Uterus (tissue), 4 donors: ENCODE measurements around the gene DCP1A. TPM values are rescaled to one million over a fixed set of nuclear protein-coding genes. Genes with fewer than 3 reads are reported as not detected.

Experiments used
- DNase-seq, 2 donors: peaks; one replicate each; pipeline ENCODE4 v3.0.0-alpha.2; 2019 to 2020
- H3K27ac ChIP-seq, 2 donors: fragments of 200-600 bp; sonication (generic); 1 replicate in 1 of 2; 2 replicates in 1 of 2; pipeline ENCODE4 v1.5.1; 2016 to 2018
- H3K27me3 ChIP-seq, 2 donors: fragments of 200-600 bp; sonication (generic); one replicate each; pipeline ENCODE4 v1.5.1; 2018 to 2019; ENCODE audit warnings: control low read depth in 1 of 2
- H3K36me3 ChIP-seq, 2 donors: fragments of 200-600 bp; sonication (generic); one replicate each; pipeline ENCODE4 v1.5.1; 2019; ENCODE audit warnings: control low read depth in 1 of 2
- H3K4me1 ChIP-seq, 2 donors: fragments of 200-600 bp; sonication (generic); one replicate each; pipeline ENCODE4 v1.5.1; 2018 to 2019; ENCODE audit warnings: control low read depth in 1 of 2
- H3K4me3 ChIP-seq, 2 donors: fragments of 200-600 bp; sonication (generic); 1 replicate in 1 of 2; 2 replicates in 1 of 2; pipeline ENCODE4 v1.5.1; 2018 to 2019; ENCODE audit warnings: mild to moderate bottlenecking in 1 of 2
- H3K9me3 ChIP-seq, 2 donors: fragments of 200-600 bp; sonication (generic); one replicate each; pipeline ENCODE4 v1.5.1; 2019; ENCODE audit warnings: control low read depth in 1 of 2
- CTCF ChIP-seq, 4 experiments: fragments of 200-600 bp in 2 of 4; fragments of 450-650 bp in 2 of 4; sonication (generic) in 2 of 4; IDR thresholded peaks; one replicate each; pipeline ENCODE4 v1.5.1; 2016 to 2019; ENCODE audit warnings: antibody characterized with exemption in 4 of 4, mild to moderate bottlenecking in 2 of 4, moderate library complexity in 1 of 4
- POLR2A ChIP-seq, 2 donors: fragments of 450-650 bp; IDR thresholded peaks; one replicate each; pipeline ENCODE4 v1.6.1; 2016; ENCODE audit warnings: antibody characterized with exemption in 2 of 2, mild to moderate bottlenecking in 1 of 2, moderate library complexity in 1 of 2
- intact Hi-C: fragments of 100-400 bp; cut with DNase I; formaldehyde crosslinking; loops from one replicate; pipeline ENCODE4 v1.15.1; 2023; ENCODE audit warnings: low total_unique reads
- total RNA-seq, 4 donors: library from RNA; depleted of rRNA in 3 of 4; stranded (reverse); fragments of >200 nt in 3 of 4; gene quantifications; one replicate each; pipeline versions ENCODE4 v1.1.0 to v1.2.4, GENCODE V29; 2014 to 2023
- donor health status: DM: yes; HTN: yes; CAD: no.

The DCP1A gene
- total RNA-seq = 10 to 100 TPM; 27.2 to 39.4 (median 34.5) TPM

DNA sequence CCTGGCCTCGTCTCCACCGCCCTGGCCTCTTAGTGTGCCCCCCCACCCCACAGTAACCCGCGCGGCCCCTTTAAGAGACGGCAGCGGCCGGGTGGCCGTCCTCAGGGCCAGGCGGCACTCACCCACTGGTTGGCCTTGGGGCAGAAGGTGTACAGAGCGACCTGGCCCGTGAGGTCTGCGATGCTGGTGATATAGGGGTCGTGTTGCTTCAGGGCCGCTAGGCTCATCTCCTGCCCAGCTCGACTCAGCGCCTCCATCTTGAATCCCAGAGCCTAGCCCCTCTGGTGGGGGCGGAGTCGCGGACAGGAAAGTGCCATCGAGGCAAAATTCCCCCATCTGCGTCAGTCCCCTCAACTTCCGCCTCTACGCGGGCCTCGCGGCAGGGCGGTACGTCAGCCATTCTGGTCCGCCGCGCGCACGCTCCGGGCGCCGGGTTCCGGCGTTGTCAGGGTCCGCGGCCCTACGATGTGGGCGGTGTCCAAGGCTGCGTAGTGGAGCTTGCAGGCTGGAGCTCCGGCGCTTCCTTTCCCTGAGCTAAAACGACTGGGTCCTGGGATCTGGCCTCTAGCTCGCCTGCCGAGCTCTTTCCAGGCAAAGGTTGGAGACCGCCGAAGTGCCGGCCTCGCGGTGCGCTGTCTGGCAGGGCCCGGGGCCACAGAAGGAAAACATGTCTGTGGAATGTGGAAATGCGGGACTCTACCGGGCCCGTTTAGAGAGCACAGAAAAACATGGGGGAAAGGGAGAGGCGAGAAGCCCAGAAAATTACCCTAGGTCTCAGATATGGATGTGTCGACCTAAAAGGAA, at the start of gene DCP1A:
DCP1A (minus strand) TSS at position 283 of the 804 bp plus-strand sequence; CDS start at position 257, 26 bp downstream.
- Histone ChIP-seq H3K4me1 (peaks cover 0 to 5% of the 10 kb centered on the region in 2 donors), H3K27ac (peak within 1 kb of the TSS; percentile 92 to 94), H3K9me3 (no peaks in the 10 kb centered on the region), H3K27me3 (no peaks in the 10 kb centered on the region), H3K36me3 (no peaks in the 10 kb centered on the region), H3K4me3 (peak within 1 kb of the TSS; percentile 96 to 97)
- DNase-seq = peak; percentile 96
- intact Hi-C loops = no loop called here
- TF ChIP-seq CTCF (IDR thresholded peaks at IDR 0.05) = peak in 2 of 4 experiments; percentile 25 to 36
- TF ChIP-seq POLR2A (IDR thresholded peaks at IDR 0.05) = peak; percentile 75 to 88

- no peak overlapping the region for H3K27ac ChIP-seq
- H3K9me3 ChIP-seq = no peaks in the 10 kb centered on the region
- H3K36me3 ChIP-seq = no peaks in the 10 kb centered on the region
- H3K4me1 ChIP-seq = no peaks in the 10 kb centered on the region
- intact Hi-C loops = no loop called here
- DNase-seq = no peak
- no peak overlapping the region for H3K4me3 ChIP-seq
- no peaks in the 10 kb centered on the region for H3K27me3 ChIP-seq
- no peak for TF ChIP-seq CTCF (IDR thresholded peaks at IDR 0.05)
- TF ChIP-seq POLR2A (IDR thresholded peaks at IDR 0.05) = no peak
Measured at GRCh38 chr3:53384465-53385423, 37.4 kb upstream of the DCP1A start.

GRCh38 chr3:53382106-53382505, 34.8 kb upstream of the DCP1A start:
- Histone ChIP-seq H3K27ac (no peak overlapping the region), H3K4me3 (no peak overlapping the region), H3K4me1 (no peaks in the 10 kb centered on the region), H3K9me3 (no peaks in the 10 kb centered on the region), H3K36me3 (no peaks in the 10 kb centered on the region), H3K27me3 (no peaks in the 10 kb centered on the region)
- DNase-seq = no peak
- TF ChIP-seq CTCF (IDR thresholded peaks at IDR 0.05) (no peak), POLR2A (IDR thresholded peaks at IDR 0.05) (no peak)
- intact Hi-C loops = no loop called here

DNA sequence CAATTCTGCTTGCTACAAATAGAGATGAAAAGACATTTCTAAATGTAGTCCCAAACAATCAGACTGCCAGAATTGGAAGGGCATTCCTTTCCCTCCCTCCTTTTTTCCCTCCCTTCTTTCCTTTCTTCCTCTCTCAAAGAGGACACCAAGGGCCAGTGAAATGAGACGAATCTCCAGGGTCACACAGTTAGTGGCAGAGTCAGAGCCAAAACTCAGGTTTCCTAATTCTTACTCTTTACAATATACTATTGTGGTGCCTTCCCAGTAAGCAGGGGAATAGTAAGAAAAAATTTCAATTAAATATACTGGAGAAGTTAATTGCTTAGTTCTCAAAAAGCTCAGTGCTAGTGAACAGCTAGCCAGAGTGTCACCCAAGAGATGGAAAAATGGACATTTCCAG, 33.0 kb upstream of the DCP1A start:
- Histone ChIP-seq H3K4me1 (no peaks in the 10 kb centered on the region), H3K36me3 (no peaks in the 10 kb centered on the region), H3K4me3 (no peak overlapping the region), H3K27ac (no peak overlapping the region), H3K9me3 (no peaks in the 10 kb centered on the region), H3K27me3 (no peaks in the 10 kb centered on the region)
- no peak for DNase-seq
- TF ChIP-seq CTCF (IDR thresholded peaks at IDR 0.05) (no peak), POLR2A (IDR thresholded peaks at IDR 0.05) (no peak)
- intact Hi-C loops = no loop called here
